T-helper 22 cell (primary cell): ENCODE results near the gene CELSR1.

ENCODE experiments used
- DNase-seq: peaks from one replicate; pipeline ENCODE4 v3.0.0-alpha.2; 2020; ENCODE audit warnings: low read depth

The CELSR1 gene

GRCh38 chr22:46374663-46375474 lies 162.6 kb downstream of the CELSR1 start:
- no peak for DNase-seq

- no peak for DNase-seq
Measured at GRCh38 chr22:46373921-46374662, 163.3 kb downstream of the CELSR1 start.

GRCh38 chr22:46373159-46373558 lies 164.3 kb downstream of the CELSR1 start:
- DNase-seq: no peak

- DNase-seq: no peak
Measured at GRCh38 chr22:46372686-46373085, 164.7 kb downstream of the CELSR1 start.

GRCh38 chr22:46371623-46372226 lies 165.7 kb downstream of the CELSR1 start:
- no peak for DNase-seq

- no peak for DNase-seq
Measured at GRCh38 chr22:46370584-46371291, 166.7 kb downstream of the CELSR1 start.

GRCh38 chr22:46369716-46370583 lies 167.5 kb downstream of the CELSR1 start:
- DNase-seq: no peak

GRCh38 chr22:46368871-46369715 lies 168.3 kb downstream of the CELSR1 start:
- no peak for DNase-seq

- no peak for DNase-seq
Measured at GRCh38 chr22:46368422-46368821, 169.0 kb downstream of the CELSR1 start.

GRCh38 chr22:46367707-46368191 lies 169.7 kb downstream of the CELSR1 start:
- DNase-seq: no peak

- no peak for DNase-seq
Measured at GRCh38 chr22:46366801-46367706, 170.4 kb downstream of the CELSR1 start.

GRCh38 chr22:46366327-46366731 lies 171.1 kb downstream of the CELSR1 start:
- DNase-seq: no peak

- DNase-seq: no peak
Measured at GRCh38 chr22:46365166-46365624, 172.2 kb downstream of the CELSR1 start.

- DNase-seq: no peak
Measured at GRCh38 chr22:46364341-46365165, 172.9 kb downstream of the CELSR1 start.

GRCh38 chr22:46363611-46364321 lies 173.7 kb downstream of the CELSR1 start:
- DNase-seq: no peak

GRCh38 chr22:46362934-46363515 lies 174.4 kb downstream of the CELSR1 start:
- no peak for DNase-seq
